ENCODE data around the gene UACA.
A peak's percentile ranks its signal among the peaks of the same experiment; 100 is the strongest.
"Not testable (repeated sequence)": the region's sequence is repeated elsewhere in the genome, so short reads cannot be mapped to it uniquely, and the experiment has no call there.

The UACA gene

DNA sequence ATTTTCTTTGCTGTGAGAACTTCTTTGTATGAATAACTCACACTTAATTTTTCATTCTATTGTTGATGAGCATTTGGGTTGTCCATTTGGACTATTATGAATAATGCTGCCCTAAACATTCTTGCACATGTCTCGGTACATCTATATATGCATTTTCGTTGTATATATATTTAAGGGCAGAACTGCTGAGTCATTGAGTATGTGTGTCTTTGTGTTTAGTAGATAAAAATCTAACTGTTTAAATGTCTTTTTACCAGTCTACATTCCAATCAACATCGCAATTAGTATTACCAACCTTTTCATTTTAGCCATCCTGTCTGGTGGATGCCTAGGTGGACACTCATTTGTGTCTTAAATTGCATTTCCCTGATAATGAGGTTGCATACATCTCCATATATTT lies 144.4 kb downstream of the UACA start:
- DNase-seq, result no peak

DNA sequence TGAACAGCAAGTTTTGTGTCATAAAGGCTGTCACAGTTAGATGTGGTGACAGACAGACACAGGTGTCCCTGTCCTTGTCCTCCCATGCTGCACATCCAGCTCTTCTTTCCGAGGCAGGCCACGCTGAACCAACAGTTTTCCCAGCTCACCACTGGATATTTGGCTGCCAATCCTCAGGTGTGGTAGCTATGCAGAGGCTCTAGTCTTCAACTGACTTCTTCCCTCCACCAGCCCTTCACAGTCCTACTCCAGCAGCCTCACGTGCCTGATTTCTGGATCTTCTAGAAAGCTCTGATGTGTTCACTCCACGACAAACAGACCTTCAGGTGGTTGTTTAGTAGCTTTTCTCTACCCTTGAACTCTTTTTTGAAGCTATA lies 145.5 kb downstream of the UACA start:
- no peak for DNase-seq

DNA sequence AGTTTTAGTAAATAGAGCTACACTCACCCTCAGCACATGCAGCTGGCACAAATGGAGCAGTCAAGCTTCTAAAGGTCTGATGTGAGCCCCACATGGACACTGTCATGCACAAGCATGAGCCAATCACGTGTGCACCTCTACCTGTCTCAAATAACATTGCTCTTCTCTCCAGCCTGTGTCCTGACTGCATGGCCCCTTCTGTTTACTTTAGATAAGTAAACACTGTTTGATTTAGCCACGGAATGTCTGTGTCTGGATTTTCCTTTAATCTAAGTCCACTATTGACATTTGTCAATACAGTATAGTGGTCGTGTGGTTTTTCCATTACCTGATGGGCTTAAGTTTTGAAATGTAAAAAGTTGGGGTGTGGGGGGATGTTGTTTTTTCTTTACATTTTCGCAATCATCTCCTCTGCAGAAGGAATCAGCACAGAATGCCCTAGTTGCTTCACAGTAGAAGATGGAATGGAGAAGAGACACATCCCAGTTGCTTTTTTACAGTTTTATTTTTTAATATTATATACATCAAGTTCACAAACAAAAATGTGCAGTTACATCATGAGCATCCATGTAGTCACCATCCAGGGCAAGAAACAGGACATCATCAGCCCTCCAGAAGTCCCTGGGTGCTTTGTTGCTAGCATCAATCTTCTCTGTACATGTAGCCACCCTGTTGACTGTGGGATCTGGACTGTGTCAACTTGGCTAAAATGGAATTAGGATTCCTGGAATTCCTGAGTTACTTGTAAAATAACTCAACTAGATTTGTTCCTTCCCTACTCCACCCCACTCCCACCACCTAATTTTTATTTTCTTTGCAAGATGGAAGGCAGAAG lies 146.1 kb downstream of the UACA start:
- peak; percentile 51 for DNase-seq

DNA sequence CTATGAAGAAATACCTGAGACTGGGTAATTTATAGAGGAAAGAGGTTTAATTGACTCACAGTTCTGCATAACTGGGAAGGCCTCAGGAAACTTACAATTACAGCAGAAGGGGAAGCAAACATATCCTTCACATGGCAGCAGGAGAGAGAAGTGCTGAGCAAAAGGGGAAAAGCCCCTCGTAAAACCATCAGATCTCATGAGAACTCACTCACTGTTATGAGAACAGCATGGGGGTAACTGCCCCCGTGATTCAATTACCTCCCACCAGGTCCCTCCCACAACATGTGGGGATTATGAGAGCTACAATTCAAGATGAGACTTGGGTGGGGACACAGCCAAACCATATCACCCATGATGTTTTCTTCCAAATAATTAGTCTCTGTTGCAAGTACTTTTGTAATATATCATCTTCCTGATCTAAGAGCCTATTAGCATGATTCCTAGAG lies 147.0 kb downstream of the UACA start:
- not testable (repeated sequence) for DNase-seq

GRCh38 chr15:70615435-70616310 lies 147.7 kb downstream of the UACA start:
- no peak for DNase-seq

DNA sequence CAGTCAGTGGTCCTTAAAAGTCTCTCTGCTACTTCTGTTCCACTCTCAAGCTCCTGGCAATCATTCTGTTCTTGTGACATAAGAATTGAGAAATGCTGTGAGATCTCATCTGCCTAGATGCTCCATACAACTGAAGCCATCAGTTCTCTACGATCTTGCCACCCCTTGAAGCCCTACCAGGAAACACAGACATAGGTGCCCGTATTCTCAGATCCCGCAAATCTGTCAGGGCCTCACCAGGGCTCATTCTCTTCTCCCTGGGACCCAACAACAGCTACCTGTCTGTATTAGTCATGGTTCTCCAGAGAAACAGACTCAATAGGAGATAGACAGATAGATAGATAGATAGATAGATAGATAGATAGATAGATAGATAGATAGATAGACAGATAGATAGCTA lies 149.1 kb downstream of the UACA start:
- no peak for DNase-seq

DNA sequence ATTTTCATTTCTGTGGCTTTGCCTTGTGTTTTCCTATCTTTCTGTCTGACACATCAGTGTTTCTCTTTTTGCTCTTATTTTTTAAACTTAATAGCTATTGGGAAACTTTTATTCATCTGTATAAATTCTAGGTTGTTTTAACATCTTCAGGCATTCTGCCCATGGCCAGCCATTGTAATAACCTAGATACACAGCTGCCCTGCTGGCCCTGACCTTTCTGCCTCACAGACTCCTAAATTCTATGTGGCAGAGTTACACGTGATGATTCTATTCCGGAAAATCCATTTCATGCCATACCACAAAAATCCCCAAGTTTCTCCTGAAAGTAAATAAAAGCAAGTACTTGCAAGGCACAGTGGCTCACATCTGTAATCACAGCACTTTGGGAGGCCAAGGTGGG lies 150.1 kb downstream of the UACA start:
- DNase-seq, result no peak

DNA sequence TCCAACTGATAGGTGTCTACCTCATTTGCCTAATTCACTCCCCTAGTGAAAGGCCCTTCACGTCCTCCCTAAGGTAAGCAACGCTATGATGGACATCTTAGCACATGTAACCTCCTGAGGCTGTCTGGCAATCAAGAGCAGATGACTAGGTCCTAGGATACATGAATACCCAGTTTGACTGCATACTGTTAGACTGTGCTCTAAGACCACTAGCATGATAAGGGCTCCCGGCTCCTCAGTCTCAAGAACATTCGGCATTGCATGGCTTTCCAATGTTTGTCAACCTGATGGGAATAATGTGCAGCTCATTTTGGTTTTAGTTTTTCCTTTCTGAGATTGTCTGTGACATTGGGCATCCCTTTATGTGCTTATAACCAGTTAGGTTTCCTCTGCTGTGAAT lies 152.1 kb downstream of the UACA start:
- no peak for DNase-seq

DNA sequence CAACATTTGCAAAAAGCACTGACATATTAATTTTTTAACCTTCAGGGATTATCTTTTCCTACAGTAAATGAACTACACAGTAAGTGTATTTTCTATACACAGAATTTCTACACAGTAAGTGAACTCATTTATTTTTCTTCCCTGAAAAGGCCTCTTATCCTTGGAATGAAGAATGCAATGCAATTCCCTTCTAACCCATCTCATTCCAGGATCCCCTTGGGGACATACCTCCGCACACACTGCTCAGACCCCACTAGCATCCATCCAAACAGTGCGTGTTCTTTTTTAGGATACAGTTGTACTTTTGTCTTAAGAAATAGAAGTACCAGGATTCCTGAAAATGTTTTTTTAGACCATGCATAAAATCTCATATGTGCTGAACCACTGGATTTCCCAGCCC lies 152.8 kb downstream of the UACA start:
- peak; percentile 59 for DNase-seq

DNA sequence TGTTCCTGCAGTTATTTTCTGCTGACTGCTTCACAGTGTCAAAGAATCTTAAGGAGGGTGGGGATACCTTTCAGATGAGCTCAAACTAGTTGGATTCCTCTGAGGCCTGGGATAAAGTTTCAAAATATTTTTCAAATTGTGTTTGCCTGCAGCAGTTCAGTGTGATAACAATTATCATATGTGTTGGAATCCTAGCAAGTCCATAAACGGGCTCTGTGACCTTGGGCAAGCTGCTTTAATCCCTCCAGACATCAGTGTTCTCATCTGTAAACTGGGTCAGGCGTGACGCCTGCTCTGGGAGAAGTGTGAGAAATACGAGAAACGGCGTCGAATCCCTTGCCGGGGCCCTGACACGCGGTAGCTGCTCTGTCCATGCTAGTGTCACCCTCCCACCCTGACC lies 153.5 kb downstream of the UACA start:
- no peak for DNase-seq

DNA sequence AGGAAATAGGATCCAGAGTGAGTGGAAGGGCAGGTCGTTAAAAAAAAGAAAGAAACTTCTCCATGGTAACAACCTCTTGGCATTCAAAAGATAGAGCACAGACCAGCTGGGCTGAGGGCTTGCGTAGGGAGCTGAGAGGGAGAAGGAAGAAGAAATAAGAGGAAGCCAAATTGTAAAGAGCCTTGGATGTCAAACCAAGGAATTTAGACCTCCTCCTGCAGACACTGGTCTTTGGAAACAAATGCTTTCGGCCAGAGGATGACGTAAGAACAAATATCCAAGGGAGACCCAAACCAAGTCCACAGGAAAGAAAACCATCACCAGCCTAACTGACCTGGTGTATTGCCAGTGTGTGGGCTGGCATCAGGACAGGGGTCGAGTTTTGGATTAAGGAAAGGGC lies 155.2 kb downstream of the UACA start:
- peak; percentile 36 for DNase-seq

DNA sequence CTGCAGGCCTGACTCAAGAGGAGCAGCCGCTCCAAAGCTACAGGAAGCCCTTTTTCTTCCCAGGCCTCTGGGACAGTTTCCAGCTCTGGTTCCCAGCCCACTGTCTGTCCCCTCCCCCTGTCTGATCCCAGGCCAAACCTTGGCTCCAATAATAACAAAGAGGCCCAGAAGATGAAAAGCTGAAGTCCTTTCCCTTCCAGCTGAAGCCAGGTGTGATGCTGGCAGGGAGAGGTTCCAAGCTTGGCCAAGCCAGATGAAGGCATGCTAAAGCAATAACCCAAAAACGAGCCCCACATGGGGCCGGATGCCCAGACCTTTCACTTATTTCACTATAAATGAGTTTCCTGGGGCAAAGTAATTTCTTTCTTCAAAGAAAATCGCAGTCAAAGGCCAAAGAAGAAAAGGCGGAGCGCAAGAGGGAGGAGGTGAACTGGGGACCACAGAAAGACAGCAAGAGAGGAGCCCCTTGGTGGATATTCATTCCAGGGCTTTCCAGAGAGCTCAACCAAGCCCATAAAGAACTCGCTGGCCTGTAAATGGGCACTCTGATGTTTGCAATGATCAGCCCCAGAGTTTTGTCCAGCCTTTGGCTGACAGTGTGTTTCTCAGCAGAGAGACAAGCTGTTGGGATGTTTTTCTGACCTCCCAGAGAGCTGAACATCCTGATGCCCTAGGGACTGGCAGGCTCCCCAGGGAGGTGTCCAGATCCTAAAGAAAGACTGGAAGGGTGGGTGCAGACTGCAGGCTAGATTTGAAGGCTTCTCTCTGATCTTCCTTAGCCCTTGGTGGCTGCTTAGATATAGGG lies 157.6 kb downstream of the UACA start:
- DNase-seq, result peak; percentile 85

GRCh38 chr15:70604666-70605315 lies 158.6 kb downstream of the UACA start:
- DNase-seq, result peak; percentile 40
